ENCODE measurements around the gene ANXA11. TPM values are rescaled to one million over a fixed set of nuclear protein-coding genes. Genes with fewer than 3 reads are reported as not detected.

ANXA11 gene
- polyA plus RNA-seq, 2 of the 4 experiments (the other 2 are of a cell fraction), result 92.6 to 119 TPM

DNA sequence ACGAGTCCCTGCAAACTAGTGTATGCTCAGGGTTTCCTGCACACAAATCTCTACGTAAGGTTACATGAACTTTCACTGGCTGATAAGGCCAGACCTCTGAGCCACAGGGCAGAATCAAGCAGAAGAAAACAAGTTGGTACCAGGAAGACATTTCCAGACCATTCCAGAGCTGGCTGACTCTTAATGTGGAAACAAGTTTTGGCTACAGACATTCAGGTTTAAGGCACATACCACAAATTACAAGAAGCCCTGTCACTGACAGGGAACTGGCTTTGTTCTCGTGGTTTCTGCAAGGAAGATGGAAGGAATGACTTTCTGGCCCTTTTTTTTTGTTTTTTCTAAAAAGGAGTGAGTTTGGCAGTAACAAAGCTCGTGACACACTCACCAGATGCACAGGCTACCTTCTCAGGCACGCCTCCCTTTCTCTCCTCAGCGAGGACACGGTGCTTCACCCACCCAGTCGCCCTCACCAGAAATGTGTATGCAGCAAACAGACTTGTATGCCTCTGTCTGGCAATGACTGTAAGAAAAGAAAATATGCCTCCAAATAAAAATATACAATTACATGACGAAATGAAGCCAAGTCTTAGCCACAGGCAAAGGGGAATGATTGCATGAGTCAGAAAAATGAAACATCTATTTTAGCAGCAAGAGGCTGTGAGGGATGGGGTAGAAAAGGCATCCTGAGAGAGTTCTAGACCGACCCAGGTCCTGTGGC, 50.2 kb downstream of the ANXA11 start:
- no peak overlapping the region for H3K27ac ChIP-seq
- FAIRE-seq (no peak), DNase-seq (ENCODE audit: low read depth in 1 of 2, low spot score in 1 of 2) (no peak), ATAC-seq (no peak)
- 93% methylated on average over 10 of the region's 10 CpGs for WGBS (ENCODE audit: missing lambda C conversion rate)
- no peaks in the 10 kb centered on the region for H3K9me3 ChIP-seq
- ChIA-PET CTCF (interaction anchor here (1.3 to 7.2 kb wide), 4 partner anchors 10 to 108 kb away, joined by 3 to 55 read pairs (median 6); no protein-coding TSS in a partner anchor), POLR2A (no interaction called here)
- peaks cover 20% of the 10 kb centered on the region for H3K4me1 ChIP-seq
- H3K4me2 ChIP-seq, result no peak overlapping the region
- H3K4me3 ChIP-seq, result no peak overlapping the region
- TF ChIP-seq FOSB (CRISPR knock-in tag; IDR thresholded peaks at IDR 0.05) (no peak), HOXA7 (CRISPR knock-in tag; IDR thresholded peaks at IDR 0.05) (no peak), JUN (IDR thresholded peaks at IDR 0.05) (no peak), KDM1A (IDR thresholded peaks at IDR 0.05; ENCODE audit: low read depth) (no peak), MAZ (IDR thresholded peaks at IDR 0.05; ENCODE audit: borderline replicate concordance, low read depth, low read length) (no peak), TP53 (CRISPR knock-in tag; IDR thresholded peaks at IDR 0.05) (no peak), HEYL (CRISPR knock-in tag; IDR thresholded peaks at IDR 0.05) (no peak), CHD2 (IDR thresholded peaks at IDR 0.05; ENCODE audit: low read length, partially characterized antibody) (no peak), ZNF302 (CRISPR knock-in tag; IDR thresholded peaks at IDR 0.05) (no peak), ZSCAN20 (CRISPR knock-in tag; IDR thresholded peaks at IDR 0.05) (no peak), RNF2 (IDR thresholded peaks at IDR 0.05; ENCODE audit: borderline replicate concordance, low read depth) (no peak), EP300 (IDR thresholded peaks at IDR 0.05) (no peak), HDAC2 (IDR thresholded peaks at IDR 0.05) (no peak), EHMT2 (IDR thresholded peaks at IDR 0.05; ENCODE audit: low read depth) (no peak), RAD21 (conservative IDR thresholded peaks at IDR 0.05 in 1 of 2, IDR thresholded peaks at IDR 0.05 in 1 of 2) (no peak), MAFK (IDR thresholded peaks at IDR 0.05; ENCODE audit: partially characterized antibody) (no peak)
- TF ChIP-seq, protein P1, sequence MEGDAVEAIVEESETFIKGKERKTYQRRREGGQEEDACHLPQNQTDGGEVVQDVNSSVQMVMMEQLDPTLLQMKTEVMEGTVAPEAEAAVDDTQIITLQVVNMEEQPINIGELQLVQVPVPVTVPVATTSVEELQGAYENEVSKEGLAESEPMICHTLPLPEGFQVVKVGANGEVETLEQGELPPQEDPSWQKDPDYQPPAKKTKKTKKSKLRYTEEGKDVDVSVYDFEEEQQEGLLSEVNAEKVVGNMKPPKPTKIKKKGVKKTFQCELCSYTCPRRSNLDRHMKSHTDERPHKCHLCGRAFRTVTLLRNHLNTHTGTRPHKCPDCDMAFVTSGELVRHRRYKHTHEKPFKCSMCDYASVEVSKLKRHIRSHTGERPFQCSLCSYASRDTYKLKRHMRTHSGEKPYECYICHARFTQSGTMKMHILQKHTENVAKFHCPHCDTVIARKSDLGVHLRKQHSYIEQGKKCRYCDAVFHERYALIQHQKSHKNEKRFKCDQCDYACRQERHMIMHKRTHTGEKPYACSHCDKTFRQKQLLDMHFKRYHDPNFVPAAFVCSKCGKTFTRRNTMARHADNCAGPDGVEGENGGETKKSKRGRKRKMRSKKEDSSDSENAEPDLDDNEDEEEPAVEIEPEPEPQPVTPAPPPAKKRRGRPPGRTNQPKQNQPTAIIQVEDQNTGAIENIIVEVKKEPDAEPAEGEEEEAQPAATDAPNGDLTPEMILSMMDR (IDR thresholded peaks at IDR 0.05), result no peak
- TF ChIP-seq, protein P2, sequence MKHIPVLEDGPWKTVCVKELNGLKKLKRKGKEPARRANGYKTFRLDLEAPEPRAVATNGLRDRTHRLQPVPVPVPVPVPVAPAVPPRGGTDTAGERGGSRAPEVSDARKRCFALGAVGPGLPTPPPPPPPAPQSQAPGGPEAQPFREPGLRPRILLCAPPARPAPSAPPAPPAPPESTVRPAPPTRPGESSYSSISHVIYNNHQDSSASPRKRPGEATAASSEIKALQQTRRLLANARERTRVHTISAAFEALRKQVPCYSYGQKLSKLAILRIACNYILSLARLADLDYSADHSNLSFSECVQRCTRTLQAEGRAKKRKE (CRISPR knock-in tag; IDR thresholded peaks at IDR 0.05; ENCODE audit: low read depth), result no peak

DNA sequence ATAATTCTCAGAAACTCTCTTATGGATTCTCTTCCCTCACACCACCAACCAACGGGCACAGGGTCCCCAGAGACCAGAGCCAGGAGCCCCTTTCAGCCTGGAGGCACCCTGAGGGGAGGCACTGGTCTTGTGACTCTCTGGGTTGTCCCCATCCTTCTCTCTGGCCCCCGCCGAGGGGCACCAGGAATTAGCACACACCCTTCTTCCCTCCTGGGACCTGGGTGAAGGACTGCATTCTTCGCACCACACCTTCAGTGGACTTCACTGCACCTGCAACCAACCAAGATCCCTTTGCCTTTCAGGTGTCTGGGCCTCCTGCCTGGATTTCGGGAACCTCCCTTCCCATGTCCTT, 50.7 kb downstream of the ANXA11 start:
- H3K27ac ChIP-seq, result no peak overlapping the region
- no peak for FAIRE-seq

More for the DNA sequence above, 50.7 kb downstream of the ANXA11 start:
- ATAC-seq (no peak), DNase-seq (ENCODE audit: low read depth in 1 of 2, low spot score in 1 of 2) (no peak)
- Histone ChIP-seq H3K4me3 (no peak overlapping the region), H3K4me2 (no peak overlapping the region), H3K4me1 (peaks cover 17% of the 10 kb centered on the region), H3K9me3 (no peaks in the 10 kb centered on the region)
- TF ChIP-seq ESRRA (IDR thresholded peaks at IDR 0.05; ENCODE audit: borderline replicate concordance, low read length) (no peak), CHD2 (IDR thresholded peaks at IDR 0.05; ENCODE audit: low read length, partially characterized antibody) (no peak), HOXA7 (CRISPR knock-in tag; IDR thresholded peaks at IDR 0.05) (no peak), KDM5A (IDR thresholded peaks at IDR 0.05) (no peak)
- TF ChIP-seq, protein P3, sequence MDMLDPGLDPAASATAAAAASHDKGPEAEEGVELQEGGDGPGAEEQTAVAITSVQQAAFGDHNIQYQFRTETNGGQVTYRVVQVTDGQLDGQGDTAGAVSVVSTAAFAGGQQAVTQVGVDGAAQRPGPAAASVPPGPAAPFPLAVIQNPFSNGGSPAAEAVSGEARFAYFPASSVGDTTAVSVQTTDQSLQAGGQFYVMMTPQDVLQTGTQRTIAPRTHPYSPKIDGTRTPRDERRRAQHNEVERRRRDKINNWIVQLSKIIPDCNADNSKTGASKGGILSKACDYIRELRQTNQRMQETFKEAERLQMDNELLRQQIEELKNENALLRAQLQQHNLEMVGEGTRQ (IDR thresholded peaks at IDR 0.05), result no peak
- TF ChIP-seq, protein P4, sequence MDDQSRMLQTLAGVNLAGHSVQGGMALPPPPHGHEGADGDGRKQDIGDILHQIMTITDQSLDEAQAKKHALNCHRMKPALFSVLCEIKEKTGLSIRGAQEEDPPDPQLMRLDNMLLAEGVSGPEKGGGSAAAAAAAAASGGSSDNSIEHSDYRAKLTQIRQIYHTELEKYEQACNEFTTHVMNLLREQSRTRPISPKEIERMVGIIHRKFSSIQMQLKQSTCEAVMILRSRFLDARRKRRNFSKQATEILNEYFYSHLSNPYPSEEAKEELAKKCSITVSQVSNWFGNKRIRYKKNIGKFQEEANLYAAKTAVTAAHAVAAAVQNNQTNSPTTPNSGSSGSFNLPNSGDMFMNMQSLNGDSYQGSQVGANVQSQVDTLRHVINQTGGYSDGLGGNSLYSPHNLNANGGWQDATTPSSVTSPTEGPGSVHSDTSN (IDR thresholded peaks at IDR 0.05), result no peak
- 92% methylated on average over 5 of the region's 5 CpGs for WGBS (ENCODE audit: missing lambda C conversion rate)
- POLR2A ChIA-PET, result no interaction called here
- CTCF ChIA-PET, result interaction anchor here (1.1 to 7.2 kb wide), 4 partner anchors 11 to 67 kb away, joined by 3 to 55 read pairs (median 4); no protein-coding TSS in a partner anchor

Measured in A549 (cell line).